NCI-H2107 treated with DMSO at 0.1 percent for 48 hours (cell line): ENCODE results near the gene CATSPER1.

Experiments
- DNase-seq: peaks from one replicate; lab custom pipeline; 2025; ENCODE audit not compliant: unreplicated experiment; lab: John Stamatoyannopoulos, UW

CATSPER1 gene

GRCh38 chr11:66026017-66026529 lies at the start of gene CATSPER1:
CATSPER1 (minus strand) TSS chr11:66026479; CDS start chr11:66026379, 100 bp downstream.
- no peak for DNase-seq

- DNase-seq, result no peak
Measured at GRCh38 chr11:66075273-66075672, 49.0 kb upstream of the CATSPER1 start.

GRCh38 chr11:66073669-66074068 lies 47.4 kb upstream of the CATSPER1 start:
- no peak for DNase-seq

GRCh38 chr11:66072518-66072917 lies 46.2 kb upstream of the CATSPER1 start:
- no peak for DNase-seq

GRCh38 chr11:66072081-66072480 lies 45.8 kb upstream of the CATSPER1 start:
- no peak for DNase-seq

- no peak for DNase-seq
Measured at GRCh38 chr11:66071381-66071801, 45.1 kb upstream of the CATSPER1 start.

- no peak for DNase-seq
Measured at GRCh38 chr11:66070604-66071380, 44.5 kb upstream of the CATSPER1 start.

GRCh38 chr11:66069715-66070603 lies 43.7 kb upstream of the CATSPER1 start, which contains the start of gene PACS1:
PACS1 (plus strand) TSS chr11:66070272; CDS start chr11:66070487, 215 bp downstream.
- DNase-seq, result no peak

- DNase-seq, result no peak
Measured at GRCh38 chr11:66068923-66069714, 42.8 kb upstream of the CATSPER1 start.

- peak; percentile 57 for DNase-seq
Measured at GRCh38 chr11:66068154-66068821, 42.0 kb upstream of the CATSPER1 start.

- DNase-seq, result no peak
Measured at GRCh38 chr11:66067640-66068039, 41.4 kb upstream of the CATSPER1 start.

- no peak for DNase-seq
Measured at GRCh38 chr11:66066751-66067150, 40.5 kb upstream of the CATSPER1 start.

GRCh38 chr11:66064571-66064970 lies 38.3 kb upstream of the CATSPER1 start:
- no peak for DNase-seq

GRCh38 chr11:66063900-66064299 lies 37.6 kb upstream of the CATSPER1 start:
- no peak for DNase-seq

- DNase-seq, result no peak
Measured at GRCh38 chr11:66062408-66062807, 36.1 kb upstream of the CATSPER1 start.

- no peak for DNase-seq
Measured at GRCh38 chr11:66061268-66061667, 35.0 kb upstream of the CATSPER1 start.

GRCh38 chr11:66059966-66060680 lies 33.8 kb upstream of the CATSPER1 start:
- no peak for DNase-seq

GRCh38 chr11:66056501-66056900 lies 30.2 kb upstream of the CATSPER1 start:
- no peak for DNase-seq

- no peak for DNase-seq
Measured at GRCh38 chr11:66055021-66055420, 28.7 kb upstream of the CATSPER1 start.

- DNase-seq, result no peak
Measured at GRCh38 chr11:66052664-66052982, 26.3 kb upstream of the CATSPER1 start.
